ENCODE data around the gene SPG11. TPM values are rescaled to one million over a fixed set of nuclear protein-coding genes. Genes with fewer than 3 reads are reported as not detected.

Gene SPG11
- total and polyA plus RNA-seq, 7 donors = 12.9 to 88.1 (median 56.7) TPM

- intact Hi-C loops (cut with DNase I) = loop anchor here (2.0 to 10.0 kb wide), 3 partner anchors 110 to 838 kb away; partner anchors contain the start of genes CTDSPL2 and GATM
These were observed 126.3 kb downstream of the SPG11 start, which contains the start of gene EIF3J for GRCh38 chr15:44536962-44537734. EIF3J (plus strand) TSS chr15:44537147; CDS start chr15:44537195, 48 bp downstream.

GRCh38 chr15:44536302-44536961 lies 127.0 kb downstream of the SPG11 start:
- Histone ChIP-seq H3K36me3 (peaks cover 0 to 21% (median 1%) of the 10 kb centered on the region in 4 donors), H3K27ac (peak overlapping the region; percentile 95 to 99 (median 98)), H3K4me1 (peaks cover 0 to 46% (median 40%) of the 10 kb centered on the region in 4 donors), H3K4me3 (peak overlapping the region; percentile 80 to 100 (median 90)), H3K9me3 (no peaks in the 10 kb centered on the region), H3K27me3 (no peaks in the 10 kb centered on the region)
- DNase-seq = no peak
- WGBS, 2 donors = 0% methylated on average over 45 to 46 of the region's 47 CpGs
- TF ChIP-seq POLR2AphosphoS5 (IDR thresholded peaks at IDR 0.05) (peak; percentile 62 to 92 (median 80)), POLR2A (IDR thresholded peaks at IDR 0.05) (peak; percentile 75 to 83), CTCF (IDR thresholded peaks at IDR 0.05) (peak in 3 of 4 experiments; percentile 25 to 43 (median 37)), EP300 (IDR thresholded peaks at IDR 0.05) (no peak)
- intact Hi-C loops (cut with DNase I) = loop anchor here (2.0 to 10.0 kb wide), 3 partner anchors 110 to 838 kb away; partner anchors contain the start of genes CTDSPL2 and GATM

More at GRCh38 chr15:44536962-44537734, 126.3 kb downstream of the SPG11 start, which contains the start of gene EIF3J:
- Histone ChIP-seq H3K9me3 (no peaks in the 10 kb centered on the region), H3K27ac (peak within 1 kb of the TSS; percentile 95 to 99 (median 98)), H3K4me1 (peaks cover 0 to 53% (median 47%) of the 10 kb centered on the region in 4 donors), H3K36me3 (peaks cover 0 to 22% (median 1%) of the 10 kb centered on the region in 4 donors), H3K27me3 (no peaks in the 10 kb centered on the region), H3K4me3 (peak within 1 kb of the TSS; percentile 80 to 100 (median 90))
- DNase-seq = peak; percentile 98
- 0% methylated on average over 96 of the region's 97 CpGs for WGBS, 2 donors
- TF ChIP-seq POLR2AphosphoS5 (IDR thresholded peaks at IDR 0.05) = peak; percentile 92 to 99 (median 96)
- TF ChIP-seq EP300 (IDR thresholded peaks at IDR 0.05) = no peak
- no peak for TF ChIP-seq CTCF (IDR thresholded peaks at IDR 0.05)
- TF ChIP-seq POLR2A (IDR thresholded peaks at IDR 0.05) = peak; percentile 26 to 57

GRCh38 chr15:44535523-44536301 lies 127.8 kb downstream of the SPG11 start:
- TF ChIP-seq EP300 (IDR thresholded peaks at IDR 0.05) = no peak
- TF ChIP-seq CTCF (IDR thresholded peaks at IDR 0.05) = no peak
- no peak for TF ChIP-seq POLR2AphosphoS5 (IDR thresholded peaks at IDR 0.05)
- TF ChIP-seq POLR2A (IDR thresholded peaks at IDR 0.05) = no peak
- H3K4me3 ChIP-seq = peak overlapping the region; percentile 80 to 100 (median 90)
- DNase-seq = peak; percentile 70
- intact Hi-C loops (cut with DNase I) = loop anchor here (2.0 to 10.0 kb wide), 3 partner anchors 109 to 839 kb away; partner anchors contain the start of genes CTDSPL2 and GATM
- no peaks in the 10 kb centered on the region for H3K27me3 ChIP-seq
- WGBS, 2 donors = 50 to 60% methylated on average over 36 of the region's 36 CpGs
- peak overlapping the region; percentile 95 to 99 (median 98) for H3K27ac ChIP-seq
- no peaks in the 10 kb centered on the region for H3K9me3 ChIP-seq
- H3K36me3 ChIP-seq = peaks cover 0 to 14% (median 1%) of the 10 kb centered on the region in 4 donors
- peaks cover 0 to 39% (median 33%) of the 10 kb centered on the region in 4 donors for H3K4me1 ChIP-seq

- Histone ChIP-seq H3K4me3 (no peak overlapping the region), H3K4me1 (peaks cover 0 to 33% (median 29%) of the 10 kb centered on the region in 4 donors), H3K36me3 (peaks cover 0 to 8% (median 1%) of the 10 kb centered on the region in 4 donors), H3K27me3 (no peaks in the 10 kb centered on the region), H3K27ac (peak overlapping the region in 1 of 4 donors; percentile 98), H3K9me3 (no peaks in the 10 kb centered on the region)
- intact Hi-C loops (cut with DNase I) = loop anchor here (5.0 to 10.0 kb wide), 2 partner anchors 197 to 840 kb away; partner anchors contain the start of gene GATM
- no peak for TF ChIP-seq EP300 (IDR thresholded peaks at IDR 0.05)
- TF ChIP-seq POLR2AphosphoS5 (IDR thresholded peaks at IDR 0.05) = no peak
- TF ChIP-seq CTCF (IDR thresholded peaks at IDR 0.05) = no peak
- TF ChIP-seq POLR2A (IDR thresholded peaks at IDR 0.05) = no peak
- 96 to 97% methylated on average over 8 of the region's 8 CpGs for WGBS, 2 donors
- DNase-seq = no peak
These were observed 128.4 kb downstream of the SPG11 start for GRCh38 chr15:44535092-44535491.
